BJ (cell line): ENCODE data around the gene ZNF891. TPM values are rescaled to one million over a fixed set of nuclear protein-coding genes. Genes with fewer than 3 reads are reported as not detected.

ENCODE experiments used
- CTCF ChIA-PET: fragments of 350-600 bp; formaldehyde crosslinking; extraction: SDS; loops from one replicate; lab custom pipeline; 2021; ENCODE audit warnings: antibody characterized with exemption, inconsistent platforms; lab: Yijun Ruan, JAX
- POLR2A ChIA-PET: fragments of 300-600 bp; sonication (Branson Sonifier 250); formaldehyde crosslinking; extraction: SDS; loops from one replicate; lab custom pipeline; 2021; ENCODE audit warnings: antibody characterized with exemption; lab: Charles Lee
- DNase-seq: peaks from one replicate; pipeline ENCODE4 v3.0.0-alpha.2; 2011; ENCODE audit warnings: low read depth
- H3K27me3 ChIP-seq: 2 replicates; pipeline ENCODE4 v1.6.0; 2011; ENCODE audit warnings: low read length; ENCODE audit not compliant: control insufficient read depth, insufficient read depth
- H3K36me3 ChIP-seq: 2 replicates; pipeline ENCODE4 v1.5.1; 2011; ENCODE audit warnings: low read length; ENCODE audit not compliant: control insufficient read depth, insufficient read depth
- H3K4me3 ChIP-seq: 2 replicates; pipeline ENCODE4 v1.5.1; 2011; ENCODE audit warnings: low read depth, mild to moderate bottlenecking, control low read depth, low read length
- CTCF ChIP-seq: IDR thresholded peaks from 2 replicates; pipeline ENCODE4 v1.5.1; 2011; ENCODE audit warnings: low read depth, mild to moderate bottlenecking, control low read depth, inconsistent platforms, low read length, moderate library complexity; ENCODE audit not compliant: insufficient read depth
- polyA minus RNA-seq: library from RNA; depleted of rRNA, polyadenylated mRNA; stranded (reverse); fragments of >200 nt; gene quantifications from 2 replicates; pipeline ENCODE4 v1.2.3, GENCODE V29; 2011; rRNA and poly(A)+ RNA removed
- polyA plus RNA-seq: library from polyadenylated mRNA; depleted of rRNA; stranded (reverse); fragments of >200 nt; gene quantifications from 2 replicates; pipeline ENCODE4 v1.2.3, GENCODE V29; 2011; rRNA removed

The ZNF891 gene
- polyA plus RNA-seq, result 0.21 and 0.47 TPM in 2 replicates
- polyA minus RNA-seq, result 0.51 and 0.57 TPM in 2 replicates

- Histone ChIP-seq H3K36me3 (peaks cover 1% of the 10 kb centered on the region; the same call in 1 of the 2 replicates), H3K4me3 (peak within 1 kb of the TSS; percentile 97), H3K27me3 (no peaks in the 10 kb centered on the region; the same call in 1 of the 2 replicates)
- ChIA-PET CTCF (interaction anchor here (0.6 kb wide), 1 partner anchor 13 kb away, joined by 3 read pairs; no protein-coding TSS in a partner anchor), POLR2A (interaction anchor here (1.0 kb wide), 1 partner anchor 173 kb away, joined by 6 read pairs; no protein-coding TSS in a partner anchor)
- TF ChIP-seq CTCF, result no peak
- peak; percentile 76 for DNase-seq
These were observed at the start of gene ZNF891, which contains the start of gene ZNF10 for GRCh38 chr12:133130038-133130807. Gene ZNF891 (minus strand): TSS chr12:133130274. CDS start chr12:133121918, 8,356 bp downstream. Gene ZNF10 (plus strand): TSS chr12:133130627. CDS start chr12:133144493, 13,866 bp downstream.

GRCh38 chr12:133174901-133175300 lies 44.8 kb upstream of the ZNF891 start:
- Histone ChIP-seq H3K27me3 (no peaks in the 10 kb centered on the region), H3K4me3 (no peak overlapping the region), H3K36me3 (no peaks in the 10 kb centered on the region)
- no peak for DNase-seq
- ChIA-PET CTCF (no interaction called here), POLR2A (no interaction called here)
- no peak for TF ChIP-seq CTCF

- ChIA-PET CTCF (no interaction called here), POLR2A (no interaction called here)
These were observed 42.4 kb upstream of the ZNF891 start for GRCh38 chr12:133172491-133172890.

GRCh38 chr12:133165776-133166175 lies 35.7 kb upstream of the ZNF891 start:
- H3K4me3 ChIP-seq, result no peak overlapping the region
- ChIA-PET POLR2A (no interaction called here), CTCF (no interaction called here)
- TF ChIP-seq CTCF, result no peak
- no peaks in the 10 kb centered on the region for H3K27me3 ChIP-seq
- no peaks in the 10 kb centered on the region for H3K36me3 ChIP-seq
- no peak for DNase-seq

More at GRCh38 chr12:133172491-133172890, 42.4 kb upstream of the ZNF891 start:
- no peak for DNase-seq
- H3K27me3 ChIP-seq, result no peaks in the 10 kb centered on the region
- no peak overlapping the region for H3K4me3 ChIP-seq
- H3K36me3 ChIP-seq, result no peaks in the 10 kb centered on the region
- no peak for TF ChIP-seq CTCF

- Histone ChIP-seq H3K4me3 (no peak overlapping the region), H3K27me3 (no peaks in the 10 kb centered on the region), H3K36me3 (peaks cover 11% of the 10 kb centered on the region)
- ChIA-PET POLR2A (no interaction called here), CTCF (no interaction called here)
- no peak for TF ChIP-seq CTCF
- DNase-seq, result no peak
These were observed 26.1 kb upstream of the ZNF891 start for GRCh38 chr12:133156125-133156690.
